Urothelium cell line (cell line): Measurements from ENCODE around the gene SDR39U1.
"Not testable (repeated sequence)": the region's sequence is repeated elsewhere in the genome, so short reads cannot be mapped to it uniquely, and the experiment has no call there.

Experiments used
- DNase-seq: peaks from one replicate; pipeline ENCODE4 v3.0.0; 2011; ENCODE audit warnings: low spot score, mixed read lengths
- FAIRE-seq: peaks from 2 replicates; lab custom pipeline; 2011; peaks lifted over from hg19 to GRCh38; lab: Jason Lieb, UNC

The SDR39U1 gene, protein sequence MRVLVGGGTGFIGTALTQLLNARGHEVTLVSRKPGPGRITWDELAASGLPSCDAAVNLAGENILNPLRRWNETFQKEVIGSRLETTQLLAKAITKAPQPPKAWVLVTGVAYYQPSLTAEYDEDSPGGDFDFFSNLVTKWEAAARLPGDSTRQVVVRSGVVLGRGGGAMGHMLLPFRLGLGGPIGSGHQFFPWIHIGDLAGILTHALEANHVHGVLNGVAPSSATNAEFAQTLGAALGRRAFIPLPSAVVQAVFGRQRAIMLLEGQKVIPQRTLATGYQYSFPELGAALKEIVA

GRCh38 chr14:24442240-24443052 is at the start of gene SDR39U1:
TSS of gene SDR39U1 (minus strand) at chr14:24442776. CDS start at chr14:24442769, 7 bp downstream.
- peak; percentile 61 for FAIRE-seq
- DNase-seq: peak; percentile 97

- FAIRE-seq, DNase-seq: not testable (repeated sequence)
Measured at GRCh38 chr14:24491586-24492408, 49.2 kb upstream of the SDR39U1 start.

- FAIRE-seq (no peak), DNase-seq (peak; percentile 33)
Measured at GRCh38 chr14:24483604-24484252, 41.2 kb upstream of the SDR39U1 start.

DNA sequence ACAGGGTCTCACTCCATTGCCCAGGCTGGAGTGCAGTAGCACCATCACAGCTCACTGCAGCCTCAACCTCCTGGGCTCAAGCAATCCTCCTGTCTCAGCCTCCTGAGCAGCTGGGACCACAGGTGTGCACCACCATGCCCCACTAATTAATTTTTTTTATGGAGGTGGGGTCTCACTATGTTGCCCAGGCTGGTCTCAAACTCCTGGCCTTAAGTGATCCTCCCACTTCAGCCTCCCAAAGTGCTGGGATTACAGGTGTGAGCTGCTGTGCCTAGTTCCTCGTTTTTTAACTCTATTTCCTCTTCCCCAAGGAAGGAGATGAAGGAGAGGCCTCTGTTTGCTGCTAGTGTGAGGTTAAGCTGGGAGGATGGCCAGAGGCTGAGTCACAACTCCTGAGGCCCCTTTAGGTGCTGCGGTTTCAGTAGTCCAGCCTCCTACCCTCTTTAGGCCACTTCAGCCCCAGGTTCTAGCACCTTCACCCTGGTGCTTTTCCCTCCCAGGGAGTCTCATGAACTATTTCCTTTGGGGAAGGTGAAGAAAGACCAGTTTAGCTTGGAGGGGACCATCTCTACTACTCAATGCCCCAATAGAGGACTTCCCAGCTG is 40.2 kb upstream of the SDR39U1 start:
- peak; percentile 50 for DNase-seq
- not testable (repeated sequence) for FAIRE-seq

DNA sequence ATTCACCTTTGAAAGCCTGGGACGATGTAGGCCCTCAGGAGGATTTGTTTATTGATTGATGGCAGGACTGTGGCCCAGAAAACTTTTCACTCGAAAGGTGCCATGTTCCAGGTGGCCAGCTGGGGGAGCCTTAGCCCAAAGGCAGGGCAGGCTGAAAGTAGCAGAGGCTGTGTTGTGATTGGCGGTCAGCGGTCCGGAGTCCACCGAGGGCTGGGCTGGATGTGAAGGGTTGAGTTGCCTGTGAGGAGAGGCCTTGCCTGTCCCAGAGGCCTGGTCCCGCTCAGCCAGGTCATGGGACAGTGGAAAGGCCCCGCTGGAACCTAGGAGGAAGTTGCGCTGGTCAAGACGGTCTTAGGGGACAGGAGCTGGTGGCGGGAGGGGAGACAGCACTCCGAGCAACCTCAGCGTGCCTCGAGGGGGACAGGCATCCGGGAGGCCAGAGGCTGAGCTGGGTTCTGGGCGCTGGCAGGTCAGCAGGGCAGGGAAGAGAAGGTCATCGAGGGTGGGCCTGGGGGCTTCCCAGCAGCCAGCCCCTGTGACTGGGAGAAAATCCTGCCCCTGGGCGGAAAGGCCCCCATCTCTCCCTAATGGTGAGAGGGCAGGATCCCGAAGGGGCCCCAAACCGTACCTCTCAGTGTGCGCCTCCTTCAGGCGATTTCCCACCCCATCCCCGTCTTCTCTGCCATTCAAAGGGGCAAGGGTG is 39.2 kb upstream of the SDR39U1 start:
- DNase-seq (peak; percentile 71), FAIRE-seq (no peak)

- not testable (repeated sequence) for FAIRE-seq, DNase-seq
Measured at GRCh38 chr14:24479999-24480398, 37.4 kb upstream of the SDR39U1 start.

DNA sequence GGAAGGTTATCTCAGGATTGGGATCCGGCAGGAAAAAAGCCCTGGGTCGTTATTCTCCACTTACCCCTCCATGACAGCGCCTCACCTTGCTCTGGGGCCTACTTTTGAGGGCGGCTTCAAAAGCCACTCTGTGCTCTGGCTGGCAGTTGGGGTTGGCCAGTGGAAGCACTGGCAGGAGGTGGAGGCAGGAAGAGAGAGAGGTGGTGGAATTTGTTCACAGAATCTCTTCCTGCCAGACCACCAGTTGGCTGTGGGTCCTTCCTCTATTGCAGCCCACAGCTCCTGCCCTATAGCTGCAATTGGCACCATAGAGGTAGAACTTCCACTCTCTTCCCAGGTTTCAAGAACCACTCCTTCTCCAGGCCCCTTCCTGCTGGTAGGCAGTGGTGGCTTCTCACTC is 32.7 kb upstream of the SDR39U1 start:
- FAIRE-seq (no peak), DNase-seq (no peak)

DNA sequence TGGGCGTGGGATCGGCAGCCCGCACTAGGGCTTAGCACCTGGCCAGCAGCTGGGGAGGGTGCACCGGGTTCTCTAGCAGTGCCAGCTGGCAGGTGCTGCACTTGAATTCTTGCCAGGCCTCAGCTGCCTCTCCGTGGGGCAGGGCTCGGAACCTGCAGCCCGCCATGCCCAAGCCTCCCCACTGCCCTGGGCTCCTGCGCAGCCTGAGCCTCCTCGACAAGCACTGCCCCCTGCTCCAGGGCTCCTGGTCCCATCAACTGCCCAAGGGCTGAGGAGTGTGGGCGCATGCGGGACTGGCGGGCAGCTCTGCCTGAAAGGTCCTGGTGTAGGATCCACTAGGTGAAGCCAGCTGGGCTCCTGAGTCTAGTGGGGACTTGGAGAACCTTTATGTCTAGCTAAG is 30.6 kb upstream of the SDR39U1 start:
- FAIRE-seq: no peak
- DNase-seq: no peak

- not testable (repeated sequence) for FAIRE-seq
Measured at GRCh38 chr14:24470450-24470849, 27.9 kb upstream of the SDR39U1 start.

DNA sequence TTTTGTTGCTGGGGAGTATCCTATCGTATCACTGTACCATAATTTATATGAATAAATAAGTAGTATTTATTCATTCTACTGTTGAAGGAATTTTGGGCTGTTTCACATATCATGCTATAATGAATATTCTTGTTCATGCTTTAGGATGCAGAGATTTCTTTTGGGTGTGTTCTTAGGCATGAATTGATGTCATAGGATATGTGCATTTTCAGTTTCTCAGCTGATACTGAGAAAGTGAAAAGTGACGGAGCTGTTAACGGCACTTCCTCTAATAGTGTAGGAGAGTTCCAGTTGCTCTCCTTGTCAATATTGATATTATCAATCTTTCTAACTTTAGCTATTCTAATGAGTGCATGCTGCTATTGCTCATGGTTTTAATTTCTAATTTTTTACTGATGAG is 23.2 kb upstream of the SDR39U1 start:
- FAIRE-seq (no peak), DNase-seq (no peak)

More at GRCh38 chr14:24470450-24470849, 27.9 kb upstream of the SDR39U1 start:
- not testable (repeated sequence) for DNase-seq

DNA sequence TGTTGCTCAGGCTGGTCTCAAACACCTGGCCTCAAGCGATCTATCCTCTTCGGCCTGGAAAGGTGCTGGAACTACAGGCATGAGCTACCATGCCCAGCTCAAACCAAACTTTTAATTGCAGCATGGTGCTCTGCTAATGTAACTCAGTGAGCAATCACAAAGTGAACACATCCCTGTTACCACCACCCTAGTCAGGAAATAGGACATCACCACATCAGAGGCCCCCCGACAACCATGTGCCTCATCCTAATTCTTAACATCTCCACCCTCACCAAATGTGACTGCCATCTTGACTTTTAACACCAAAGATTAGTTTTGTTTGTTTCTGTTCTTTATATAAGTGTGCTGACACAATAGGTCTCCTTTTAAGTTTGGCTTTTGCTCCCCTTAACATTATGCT is 22.8 kb upstream of the SDR39U1 start:
- no peak for DNase-seq
- FAIRE-seq: no peak

GRCh38 chr14:24463884-24464785 is 21.6 kb upstream of the SDR39U1 start:
- DNase-seq (no peak), FAIRE-seq (no peak)

DNA sequence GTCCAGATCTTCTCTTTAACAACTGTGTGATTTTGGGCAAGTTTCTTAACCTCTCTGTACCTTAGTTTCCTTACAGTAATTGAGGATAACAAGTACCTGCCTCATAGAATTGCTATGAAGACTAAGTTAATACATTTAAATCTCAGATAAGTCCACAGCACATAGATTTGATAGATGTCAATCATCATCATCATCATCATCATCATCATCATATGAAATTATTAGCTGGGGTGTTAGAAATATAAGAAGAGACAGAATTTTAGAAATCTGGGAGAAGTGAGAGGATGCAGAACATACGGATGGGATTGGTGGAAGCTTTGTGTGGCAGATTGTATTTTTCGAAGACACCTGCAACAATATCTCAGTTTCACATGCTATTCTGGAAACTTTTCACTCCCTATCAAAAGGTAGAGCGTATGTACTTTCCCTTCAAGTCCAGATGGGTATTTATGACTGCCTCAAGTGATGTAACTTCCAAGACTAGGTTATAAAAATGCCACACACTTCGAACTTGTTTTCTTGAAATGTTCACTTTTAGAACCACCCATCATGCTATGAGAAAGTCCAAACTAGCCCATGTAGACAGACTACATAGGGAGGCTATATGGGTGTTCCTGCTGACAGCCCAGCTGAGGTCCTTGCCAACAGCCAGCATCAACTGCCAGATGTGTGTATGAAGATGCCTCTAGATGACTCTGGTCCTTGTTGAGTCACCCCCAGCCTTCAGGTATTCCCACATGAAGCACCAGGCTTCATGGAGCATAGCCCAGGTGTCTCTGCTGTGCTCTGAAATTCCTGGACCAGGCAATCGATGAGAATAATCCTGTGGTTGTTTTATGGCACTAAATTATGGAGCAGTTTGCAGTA is 20.7 kb upstream of the SDR39U1 start:
- FAIRE-seq (no peak), DNase-seq (no peak)

DNA sequence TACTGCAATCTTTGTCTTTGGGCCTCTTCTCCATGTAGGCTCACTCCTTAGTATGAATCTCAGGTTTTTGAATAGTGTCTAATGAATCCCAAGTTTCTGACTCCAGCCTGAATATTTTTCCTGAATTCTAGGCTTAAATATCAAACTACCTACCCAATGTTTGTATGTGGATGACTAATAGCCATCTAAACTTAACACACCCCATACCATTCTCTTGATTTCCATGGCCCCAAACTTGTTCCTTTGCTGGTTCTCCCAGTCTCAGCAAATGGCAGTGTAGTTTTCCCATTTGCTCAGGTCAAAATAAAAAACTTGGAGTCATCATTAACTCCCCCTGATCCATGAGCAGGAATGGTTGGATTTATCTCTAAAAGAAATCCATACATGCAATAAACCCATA is 18.8 kb upstream of the SDR39U1 start:
- DNase-seq (no peak), FAIRE-seq (no peak)

GRCh38 chr14:24459331-24459730 is 16.8 kb upstream of the SDR39U1 start:
- FAIRE-seq: no peak
- no peak for DNase-seq

- no peak for DNase-seq
- FAIRE-seq: no peak
Measured at GRCh38 chr14:24458736-24459135, 16.2 kb upstream of the SDR39U1 start.

GRCh38 chr14:24456980-24457379 is 14.4 kb upstream of the SDR39U1 start:
- DNase-seq (no peak), FAIRE-seq (no peak)

DNA sequence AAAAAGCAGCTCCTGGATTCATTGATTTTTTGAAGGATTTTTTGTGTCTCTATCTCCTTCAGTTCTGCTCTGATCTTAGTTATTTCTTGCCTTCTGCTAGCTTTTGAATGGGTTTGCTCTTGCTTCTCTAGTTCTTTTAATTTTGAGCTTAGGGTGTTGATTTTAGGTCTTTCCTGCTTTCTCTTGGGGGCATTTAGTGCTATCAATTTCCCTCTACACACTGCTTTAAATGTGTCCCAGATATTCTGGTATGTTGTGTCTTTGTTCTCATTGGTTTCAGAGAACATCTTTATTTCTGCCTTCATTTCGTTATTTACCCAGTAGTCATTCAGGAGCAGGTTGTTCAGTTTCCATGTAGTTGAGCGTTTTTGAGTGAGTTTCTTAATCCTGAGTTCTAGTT is 8.3 kb upstream of the SDR39U1 start:
- not testable (repeated sequence) for DNase-seq, FAIRE-seq
